Keratinocyte (primary cell): Measurements from ENCODE around the gene CDH12.

Experiments
- EZH2 ChIP-seq: IDR thresholded peaks from one replicate; pipeline ENCODE4 v1.6.1; 2012; ENCODE audit warnings: inconsistent platforms, mild to moderate bottlenecking, low read length, moderate library complexity
- TF ChIP-seq, protein P1 (sequence below), 3 experiments: IDR thresholded peaks in 1 of 3; conservative IDR thresholded peaks in 1 of 3; optimal IDR thresholded peaks in 1 of 3; 2 replicates in 2 of 3; 3 replicates in 1 of 3; pipeline versions ENCODE3 to v1.5.1; 2011; ENCODE audit warnings: low read length in 3 of 3, mild to moderate bottlenecking in 3 of 3, moderate library complexity in 2 of 3, control low read depth in 1 of 3, inconsistent platforms in 1 of 3; ENCODE audit not compliant: insufficient read depth in 2 of 3; ENCODE audit errors: extremely low read depth in 1 of 3

GRCh38 chr5:22521521-22521920, 331.6 kb downstream of the CDH12 start:
- TF ChIP-seq, protein P1, sequence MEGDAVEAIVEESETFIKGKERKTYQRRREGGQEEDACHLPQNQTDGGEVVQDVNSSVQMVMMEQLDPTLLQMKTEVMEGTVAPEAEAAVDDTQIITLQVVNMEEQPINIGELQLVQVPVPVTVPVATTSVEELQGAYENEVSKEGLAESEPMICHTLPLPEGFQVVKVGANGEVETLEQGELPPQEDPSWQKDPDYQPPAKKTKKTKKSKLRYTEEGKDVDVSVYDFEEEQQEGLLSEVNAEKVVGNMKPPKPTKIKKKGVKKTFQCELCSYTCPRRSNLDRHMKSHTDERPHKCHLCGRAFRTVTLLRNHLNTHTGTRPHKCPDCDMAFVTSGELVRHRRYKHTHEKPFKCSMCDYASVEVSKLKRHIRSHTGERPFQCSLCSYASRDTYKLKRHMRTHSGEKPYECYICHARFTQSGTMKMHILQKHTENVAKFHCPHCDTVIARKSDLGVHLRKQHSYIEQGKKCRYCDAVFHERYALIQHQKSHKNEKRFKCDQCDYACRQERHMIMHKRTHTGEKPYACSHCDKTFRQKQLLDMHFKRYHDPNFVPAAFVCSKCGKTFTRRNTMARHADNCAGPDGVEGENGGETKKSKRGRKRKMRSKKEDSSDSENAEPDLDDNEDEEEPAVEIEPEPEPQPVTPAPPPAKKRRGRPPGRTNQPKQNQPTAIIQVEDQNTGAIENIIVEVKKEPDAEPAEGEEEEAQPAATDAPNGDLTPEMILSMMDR (optimal IDR thresholded peaks at IDR 0.05 in 1 of 3, IDR thresholded peaks at IDR 0.05 in 1 of 3, conservative IDR thresholded peaks at IDR 0.05 in 1 of 3; ENCODE audit: extremely low read depth in 1 of 3, insufficient read depth in 2 of 3, low read length in 3 of 3) = no peak
- no peak for TF ChIP-seq EZH2
